ENCODE data around the gene KIF16B.

DNA sequence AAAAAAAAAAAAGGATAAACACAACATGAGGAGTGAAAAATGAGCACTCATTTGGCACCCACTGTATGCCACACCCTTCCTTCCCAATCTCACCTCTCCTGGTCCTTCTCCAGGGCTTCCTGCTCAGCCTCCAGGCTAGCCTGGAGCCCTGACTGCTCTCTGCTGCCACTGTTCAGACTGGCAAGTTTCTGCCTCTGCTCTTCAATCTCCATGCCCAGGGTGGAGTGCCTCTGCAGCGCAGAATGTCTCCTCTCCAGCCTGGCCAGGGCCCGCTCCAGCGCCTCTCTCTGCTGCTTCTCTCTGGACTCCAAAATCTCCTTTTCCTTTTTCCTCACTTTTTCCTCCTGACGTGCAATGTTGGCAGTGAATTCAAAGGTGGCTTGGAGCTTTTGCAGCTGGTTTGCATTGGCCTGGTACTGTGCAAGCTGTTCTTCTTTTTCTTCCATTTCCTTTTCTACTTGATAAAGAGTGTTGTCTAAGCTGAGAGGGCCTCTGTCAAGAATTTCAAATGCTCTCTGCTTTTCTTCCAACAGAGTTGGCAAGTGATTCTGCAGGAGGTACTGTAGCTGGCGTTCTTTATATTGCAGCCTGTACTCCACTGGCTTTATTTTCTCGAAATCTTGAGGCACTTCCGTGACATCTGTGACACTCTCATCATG lies 194.4 kb downstream of the KIF16B start:
- no peak for TF ChIP-seq HCFC1 (IDR thresholded peaks at IDR 0.05; ENCODE audit: low read length)
- TF ChIP-seq POLR2A (IDR thresholded peaks at IDR 0.05; ENCODE audit: low read depth, low read length), result no peak
- no peak for TF ChIP-seq JUND (IDR thresholded peaks at IDR 0.05; ENCODE audit: low read depth, low read length)
- TF ChIP-seq, protein P1, sequence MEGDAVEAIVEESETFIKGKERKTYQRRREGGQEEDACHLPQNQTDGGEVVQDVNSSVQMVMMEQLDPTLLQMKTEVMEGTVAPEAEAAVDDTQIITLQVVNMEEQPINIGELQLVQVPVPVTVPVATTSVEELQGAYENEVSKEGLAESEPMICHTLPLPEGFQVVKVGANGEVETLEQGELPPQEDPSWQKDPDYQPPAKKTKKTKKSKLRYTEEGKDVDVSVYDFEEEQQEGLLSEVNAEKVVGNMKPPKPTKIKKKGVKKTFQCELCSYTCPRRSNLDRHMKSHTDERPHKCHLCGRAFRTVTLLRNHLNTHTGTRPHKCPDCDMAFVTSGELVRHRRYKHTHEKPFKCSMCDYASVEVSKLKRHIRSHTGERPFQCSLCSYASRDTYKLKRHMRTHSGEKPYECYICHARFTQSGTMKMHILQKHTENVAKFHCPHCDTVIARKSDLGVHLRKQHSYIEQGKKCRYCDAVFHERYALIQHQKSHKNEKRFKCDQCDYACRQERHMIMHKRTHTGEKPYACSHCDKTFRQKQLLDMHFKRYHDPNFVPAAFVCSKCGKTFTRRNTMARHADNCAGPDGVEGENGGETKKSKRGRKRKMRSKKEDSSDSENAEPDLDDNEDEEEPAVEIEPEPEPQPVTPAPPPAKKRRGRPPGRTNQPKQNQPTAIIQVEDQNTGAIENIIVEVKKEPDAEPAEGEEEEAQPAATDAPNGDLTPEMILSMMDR (IDR thresholded peaks at IDR 0.05 in 2 of 3, conservative IDR thresholded peaks at IDR 0.05 in 1 of 3; ENCODE audit: control insufficient read depth in 2 of 3, extremely low read depth in 1 of 3, insufficient read depth in 1 of 3, low read depth in 3 of 3, low read length in 3 of 3), result no peak
- no peak for TF ChIP-seq EP300 (IDR thresholded peaks at IDR 0.05; ENCODE audit: borderline replicate concordance in 1 of 2, control insufficient read depth in 1 of 2, low read depth in 2 of 2, low read length in 2 of 2)
- TF ChIP-seq ZNF24 (IDR thresholded peaks at IDR 0.05), result no peak
- TF ChIP-seq, protein P2, sequence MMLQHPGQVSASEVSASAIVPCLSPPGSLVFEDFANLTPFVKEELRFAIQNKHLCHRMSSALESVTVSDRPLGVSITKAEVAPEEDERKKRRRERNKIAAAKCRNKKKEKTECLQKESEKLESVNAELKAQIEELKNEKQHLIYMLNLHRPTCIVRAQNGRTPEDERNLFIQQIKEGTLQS (IDR thresholded peaks at IDR 0.05; ENCODE audit: borderline replicate concordance, extremely low read depth, low read depth, low read length), result no peak
- no peak for TF ChIP-seq TAF1 (IDR thresholded peaks at IDR 0.05; ENCODE audit: borderline replicate concordance, low read depth, low read length)

All from GM12878 (cell line).